Tibial nerve (tissue), 4 donors: ENCODE measurements around the gene HIPK2. TPM values are rescaled to one million over a fixed set of nuclear protein-coding genes. Genes with fewer than 3 reads are reported as not detected.

Experiments used
- DNase-seq, 2 donors: peaks; one replicate each; pipeline ENCODE4 v3.0.0-alpha.2; 2019; ENCODE audit warnings: low spot score in 2 of 2
- H3K27ac ChIP-seq, 4 donors: fragments of 200-600 bp; sonication (generic) in 3 of 4; one replicate each; pipeline ENCODE4 v1.5.1; 2017 to 2019; ENCODE audit warnings: mild to moderate bottlenecking in 1 of 4
- H3K27me3 ChIP-seq, 2 donors: fragments of 200-600 bp; sonication (generic) in 1 of 2; one replicate each; pipeline versions ENCODE4 v1.5.1 to v1.6.0; 2017 to 2019
- H3K36me3 ChIP-seq, 3 donors: fragments of 200-600 bp; sonication (generic); one replicate each; pipeline ENCODE4 v1.5.1; 2018 to 2019
- H3K4me1 ChIP-seq, 4 donors: fragments of 200-600 bp; sonication (generic) in 3 of 4; one replicate each; pipeline ENCODE4 v1.5.1; 2017 to 2019
- H3K4me3 ChIP-seq, 4 donors: fragments of 200-600 bp; sonication (generic) in 3 of 4; one replicate each; pipeline ENCODE4 v1.5.1; 2017 to 2019; ENCODE audit warnings: mild to moderate bottlenecking in 1 of 4, moderate library complexity in 1 of 4
- H3K9me3 ChIP-seq, 4 donors: fragments of 200-600 bp; sonication (generic) in 3 of 4; one replicate each; pipeline ENCODE4 v1.5.1; 2017 to 2019
- EP300 ChIP-seq, 2 donors: sonication (generic); formaldehyde crosslinking; IDR thresholded peaks; one replicate each; pipeline ENCODE4 v1.6.1; 2017; ENCODE audit warnings: antibody characterized with exemption in 2 of 2, mild to moderate bottlenecking in 1 of 2
- POLR2A ChIP-seq, 2 donors: fragments of 450-650 bp; IDR thresholded peaks; one replicate each; pipeline ENCODE4 v1.6.1; 2017; ENCODE audit warnings: antibody characterized with exemption in 2 of 2, mild to moderate bottlenecking in 2 of 2, moderate library complexity in 2 of 2
- WGBS, 2 donors: methylation state at CpG; one replicate each; pipeline ENCODE4 v1.1.5; 2018; 5-methylcytosine and 5-hydroxymethylcytosine counted together
- total RNA-seq, 4 donors: library from RNA; depleted of rRNA; stranded (reverse); fragments of >200 nt; gene quantifications; one replicate each; pipeline ENCODE4 v1.1.0, GENCODE V29; 2016
- TF ChIP-seq, protein P1 (sequence below), 5 experiments: fragments of 200-600 bp in 3 of 5; fragments of 450-650 bp in 2 of 5; sonication (generic) in 3 of 5; IDR thresholded peaks; one replicate each; pipeline ENCODE4 v1.5.1; 2016 to 2019; ENCODE audit warnings: antibody characterized with exemption in 5 of 5, mild to moderate bottlenecking in 3 of 5, moderate library complexity in 2 of 5

HIPK2 gene
- total RNA-seq, 4 donors from 2014 or later: 24.9 to 41.1 (median 29.7) TPM

- no peaks in the 10 kb centered on the region for H3K9me3 ChIP-seq
- no peak overlapping the region for H3K4me3 ChIP-seq
- H3K4me1 ChIP-seq: peaks cover 0 to 19% (median 4%) of the 10 kb centered on the region in 4 donors
- H3K27ac ChIP-seq: no peak overlapping the region
- H3K27me3 ChIP-seq: no peaks in the 10 kb centered on the region
- WGBS, 2 donors: 94 to 95% methylated on average over 9 of the region's 9 CpGs
- DNase-seq: no peak
- H3K36me3 ChIP-seq: peaks cover 0 to 20% (median 0%) of the 10 kb centered on the region in 3 donors
- TF ChIP-seq, protein P1, sequence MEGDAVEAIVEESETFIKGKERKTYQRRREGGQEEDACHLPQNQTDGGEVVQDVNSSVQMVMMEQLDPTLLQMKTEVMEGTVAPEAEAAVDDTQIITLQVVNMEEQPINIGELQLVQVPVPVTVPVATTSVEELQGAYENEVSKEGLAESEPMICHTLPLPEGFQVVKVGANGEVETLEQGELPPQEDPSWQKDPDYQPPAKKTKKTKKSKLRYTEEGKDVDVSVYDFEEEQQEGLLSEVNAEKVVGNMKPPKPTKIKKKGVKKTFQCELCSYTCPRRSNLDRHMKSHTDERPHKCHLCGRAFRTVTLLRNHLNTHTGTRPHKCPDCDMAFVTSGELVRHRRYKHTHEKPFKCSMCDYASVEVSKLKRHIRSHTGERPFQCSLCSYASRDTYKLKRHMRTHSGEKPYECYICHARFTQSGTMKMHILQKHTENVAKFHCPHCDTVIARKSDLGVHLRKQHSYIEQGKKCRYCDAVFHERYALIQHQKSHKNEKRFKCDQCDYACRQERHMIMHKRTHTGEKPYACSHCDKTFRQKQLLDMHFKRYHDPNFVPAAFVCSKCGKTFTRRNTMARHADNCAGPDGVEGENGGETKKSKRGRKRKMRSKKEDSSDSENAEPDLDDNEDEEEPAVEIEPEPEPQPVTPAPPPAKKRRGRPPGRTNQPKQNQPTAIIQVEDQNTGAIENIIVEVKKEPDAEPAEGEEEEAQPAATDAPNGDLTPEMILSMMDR (IDR thresholded peaks at IDR 0.05): no peak
- TF ChIP-seq POLR2A (IDR thresholded peaks at IDR 0.05): no peak
- TF ChIP-seq EP300 (IDR thresholded peaks at IDR 0.05): no peak
These were observed 79.5 kb downstream of the HIPK2 start for GRCh38 chr7:139698278-139698677.

DNA sequence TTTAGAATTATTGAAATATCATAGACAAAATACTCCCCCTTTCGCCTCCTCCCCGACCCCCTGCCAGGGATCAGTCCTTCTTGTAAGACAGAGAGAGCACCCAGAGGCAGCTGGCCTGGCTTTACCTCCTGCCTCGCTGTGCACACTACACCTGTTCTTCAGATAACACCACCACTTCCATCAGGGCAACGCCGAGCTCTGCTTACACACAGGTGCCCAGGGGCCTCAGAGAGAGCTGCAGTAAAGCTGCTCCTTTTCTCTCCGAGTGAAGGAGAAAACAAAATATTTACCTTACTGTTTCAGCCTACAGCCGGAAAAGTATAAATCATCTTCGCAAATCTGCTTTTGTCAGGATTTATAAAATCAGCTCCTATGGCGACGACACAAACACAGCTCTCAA is 80.7 kb downstream of the HIPK2 start:
- Histone ChIP-seq H3K36me3 (peaks cover 0 to 20% (median 0%) of the 10 kb centered on the region in 3 donors), H3K4me3 (no peak overlapping the region), H3K27me3 (no peaks in the 10 kb centered on the region), H3K4me1 (peaks cover 0 to 7% (median under 1%) of the 10 kb centered on the region in 4 donors), H3K27ac (no peak overlapping the region), H3K9me3 (no peaks in the 10 kb centered on the region)
- no peak for DNase-seq
- 94% methylated on average over 10 of the region's 10 CpGs for WGBS, 2 donors
- TF ChIP-seq EP300 (IDR thresholded peaks at IDR 0.05): no peak
- TF ChIP-seq POLR2A (IDR thresholded peaks at IDR 0.05): no peak
- TF ChIP-seq, protein P1 (IDR thresholded peaks at IDR 0.05): no peak

DNA sequence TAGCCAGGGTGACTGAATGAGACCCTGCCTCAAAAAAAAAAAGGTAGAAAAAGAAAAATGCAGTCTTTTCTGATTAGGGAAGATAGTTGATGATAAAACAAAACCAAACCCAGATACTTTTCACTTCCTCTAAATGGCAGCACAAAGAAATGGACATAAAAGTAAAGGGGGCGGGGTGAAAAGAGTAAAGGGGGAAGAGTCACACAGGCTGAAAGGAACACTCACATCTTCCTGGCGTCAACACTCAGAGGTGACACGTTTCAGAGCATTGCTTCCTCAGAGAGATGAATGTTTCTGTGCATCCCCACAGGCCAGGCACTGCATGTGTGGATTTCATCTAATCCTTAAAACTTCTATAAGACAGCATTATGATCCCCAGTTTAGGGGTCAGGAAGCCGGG is 81.2 kb downstream of the HIPK2 start:
- no peak overlapping the region for H3K27ac ChIP-seq
- H3K27me3 ChIP-seq: no peaks in the 10 kb centered on the region
- H3K9me3 ChIP-seq: no peaks in the 10 kb centered on the region
- 69 to 84% methylated on average over 4 of the region's 4 CpGs for WGBS, 2 donors
- peaks cover 0 to 17% (median 0%) of the 10 kb centered on the region in 3 donors for H3K36me3 ChIP-seq
- TF ChIP-seq, protein P1 (IDR thresholded peaks at IDR 0.05): no peak
- TF ChIP-seq POLR2A (IDR thresholded peaks at IDR 0.05): no peak
- no peak for TF ChIP-seq EP300 (IDR thresholded peaks at IDR 0.05)
- DNase-seq: no peak
- H3K4me3 ChIP-seq: no peak overlapping the region
- peaks cover 0 to 8% (median under 1%) of the 10 kb centered on the region in 4 donors for H3K4me1 ChIP-seq

DNA sequence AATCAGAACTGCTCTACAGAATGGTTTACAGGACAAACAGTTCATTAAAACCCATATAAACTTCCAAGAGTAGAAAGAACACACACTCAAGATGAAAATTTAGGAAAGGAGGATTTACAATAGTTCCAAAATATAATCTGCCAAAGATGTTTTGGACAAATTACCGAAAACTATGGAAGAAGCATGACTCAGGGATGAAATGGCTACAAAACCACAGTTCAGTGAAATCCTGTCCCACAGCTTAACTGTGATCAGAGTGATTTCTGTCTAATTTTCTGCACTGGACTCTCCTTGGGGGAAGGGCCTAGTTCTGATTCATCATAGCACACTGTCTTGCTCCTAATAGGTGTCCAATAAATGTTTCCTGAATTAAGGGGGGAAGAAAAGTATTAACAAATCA is 82.2 kb downstream of the HIPK2 start:
- Histone ChIP-seq H3K27ac (no peak overlapping the region), H3K4me1 (peaks cover 0 to 18% (median 1%) of the 10 kb centered on the region in 4 donors), H3K27me3 (no peaks in the 10 kb centered on the region), H3K9me3 (no peaks in the 10 kb centered on the region), H3K36me3 (peaks cover 0 to 20% (median 0%) of the 10 kb centered on the region in 3 donors), H3K4me3 (no peak overlapping the region)
- DNase-seq: no peak
- WGBS, 2 donors: 77 to 91% methylated on average over 1 of the region's 1 CpG
- TF ChIP-seq EP300 (IDR thresholded peaks at IDR 0.05): no peak
- no peak for TF ChIP-seq POLR2A (IDR thresholded peaks at IDR 0.05)
- TF ChIP-seq, protein P1 (IDR thresholded peaks at IDR 0.05): no peak

DNA sequence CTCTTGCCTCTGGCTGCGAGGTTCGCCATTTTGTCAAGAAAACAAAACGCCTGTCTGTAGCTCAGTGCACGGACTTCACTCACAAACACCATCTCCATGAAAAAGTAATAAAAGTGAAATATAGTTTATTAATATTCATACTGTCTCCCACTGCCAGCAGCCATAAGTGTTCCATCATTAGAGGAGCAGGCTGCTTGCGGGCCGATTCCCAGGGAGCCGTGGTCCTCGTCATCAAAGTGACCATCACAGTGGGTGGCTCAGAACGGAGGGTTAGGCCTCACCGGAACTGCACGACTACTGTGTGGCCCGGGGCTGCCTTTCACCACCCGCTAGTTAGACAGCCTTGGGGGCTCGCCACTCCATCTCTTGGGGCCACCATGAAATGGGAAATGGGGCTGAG is 82.7 kb downstream of the HIPK2 start:
- 83 to 87% methylated on average over 14 of the region's 14 CpGs for WGBS, 2 donors
- H3K27ac ChIP-seq: no peak overlapping the region

More for the DNA sequence above, 82.7 kb downstream of the HIPK2 start:
- Histone ChIP-seq H3K9me3 (no peaks in the 10 kb centered on the region), H3K27me3 (no peaks in the 10 kb centered on the region), H3K36me3 (peaks cover 0 to 24% (median 0%) of the 10 kb centered on the region in 3 donors), H3K4me3 (no peak overlapping the region), H3K4me1 (peaks cover 0 to 19% (median 1%) of the 10 kb centered on the region in 4 donors)
- no peak for DNase-seq
- TF ChIP-seq, protein P1 (IDR thresholded peaks at IDR 0.05): no peak
- no peak for TF ChIP-seq EP300 (IDR thresholded peaks at IDR 0.05)
- no peak for TF ChIP-seq POLR2A (IDR thresholded peaks at IDR 0.05)
